ENCODE results near the gene RBMS1.

DNA sequence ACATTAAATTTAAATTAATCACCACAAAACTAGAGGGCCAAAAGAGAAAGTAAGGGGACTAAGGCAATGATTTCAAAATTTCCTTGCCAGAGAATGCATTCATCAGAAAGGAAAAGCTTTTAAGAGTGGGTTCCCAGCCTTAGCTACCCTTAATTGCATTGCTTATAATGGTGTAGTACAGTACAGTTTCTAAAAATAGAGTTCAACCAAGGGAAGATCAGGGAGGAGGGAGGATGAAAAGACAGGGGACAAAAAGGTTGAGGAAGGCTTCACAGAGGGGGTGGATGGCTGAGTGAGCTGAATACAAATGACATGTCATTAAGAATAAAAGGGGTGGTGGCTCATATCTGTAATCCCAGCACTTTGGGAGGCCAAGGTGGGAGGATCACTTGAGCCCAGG, 119.9 kb downstream of the RBMS1 start:
- TF ChIP-seq, protein P1, sequence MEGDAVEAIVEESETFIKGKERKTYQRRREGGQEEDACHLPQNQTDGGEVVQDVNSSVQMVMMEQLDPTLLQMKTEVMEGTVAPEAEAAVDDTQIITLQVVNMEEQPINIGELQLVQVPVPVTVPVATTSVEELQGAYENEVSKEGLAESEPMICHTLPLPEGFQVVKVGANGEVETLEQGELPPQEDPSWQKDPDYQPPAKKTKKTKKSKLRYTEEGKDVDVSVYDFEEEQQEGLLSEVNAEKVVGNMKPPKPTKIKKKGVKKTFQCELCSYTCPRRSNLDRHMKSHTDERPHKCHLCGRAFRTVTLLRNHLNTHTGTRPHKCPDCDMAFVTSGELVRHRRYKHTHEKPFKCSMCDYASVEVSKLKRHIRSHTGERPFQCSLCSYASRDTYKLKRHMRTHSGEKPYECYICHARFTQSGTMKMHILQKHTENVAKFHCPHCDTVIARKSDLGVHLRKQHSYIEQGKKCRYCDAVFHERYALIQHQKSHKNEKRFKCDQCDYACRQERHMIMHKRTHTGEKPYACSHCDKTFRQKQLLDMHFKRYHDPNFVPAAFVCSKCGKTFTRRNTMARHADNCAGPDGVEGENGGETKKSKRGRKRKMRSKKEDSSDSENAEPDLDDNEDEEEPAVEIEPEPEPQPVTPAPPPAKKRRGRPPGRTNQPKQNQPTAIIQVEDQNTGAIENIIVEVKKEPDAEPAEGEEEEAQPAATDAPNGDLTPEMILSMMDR (conservative IDR thresholded peaks at IDR 0.05; ENCODE audit: low read depth, low read length), result no peak
- TF ChIP-seq EZH2phosphoT487 (IDR thresholded peaks at IDR 0.05; ENCODE audit: borderline replicate concordance, low read length), result no peak
